GM19193 (cell line): ENCODE results near the gene ROCK2.

Experiments
- POLR2A ChIP-seq: IDR thresholded peaks from 4 replicates; pipeline ENCODE4 v1.6.1; 2011; ENCODE audit not compliant: insufficient read depth, insufficient read length; ENCODE audit errors: extremely low read depth

Gene ROCK2

GRCh38 chr2:11214770-11215169, 129.7 kb downstream of the ROCK2 start:
- TF ChIP-seq POLR2A: no peak

GRCh38 chr2:11213975-11214374, 130.5 kb downstream of the ROCK2 start:
- no peak for TF ChIP-seq POLR2A

GRCh38 chr2:11213090-11213638, 131.3 kb downstream of the ROCK2 start:
- TF ChIP-seq POLR2A: no peak

GRCh38 chr2:11212645-11213044, 131.8 kb downstream of the ROCK2 start:
- no peak for TF ChIP-seq POLR2A

GRCh38 chr2:11208083-11208482, 136.4 kb downstream of the ROCK2 start:
- no peak for TF ChIP-seq POLR2A

- TF ChIP-seq POLR2A: no peak
Measured at GRCh38 chr2:11203480-11203879, 141.0 kb downstream of the ROCK2 start.

GRCh38 chr2:11201969-11202368, 142.5 kb downstream of the ROCK2 start:
- no peak for TF ChIP-seq POLR2A

GRCh38 chr2:11200651-11201050, 143.8 kb downstream of the ROCK2 start:
- no peak for TF ChIP-seq POLR2A

GRCh38 chr2:11196246-11196645, 148.2 kb downstream of the ROCK2 start:
- TF ChIP-seq POLR2A: no peak

- TF ChIP-seq POLR2A: no peak
Measured at GRCh38 chr2:11187731-11188130, 156.7 kb downstream of the ROCK2 start.

GRCh38 chr2:11187083-11187619, 157.3 kb downstream of the ROCK2 start:
- no peak for TF ChIP-seq POLR2A

GRCh38 chr2:11186145-11186544, 158.3 kb downstream of the ROCK2 start:
- no peak for TF ChIP-seq POLR2A

GRCh38 chr2:11182951-11183350, 161.5 kb downstream of the ROCK2 start:
- TF ChIP-seq POLR2A: no peak

- no peak for TF ChIP-seq POLR2A
Measured at GRCh38 chr2:11180653-11181052, 163.8 kb downstream of the ROCK2 start.

GRCh38 chr2:11179899-11180298, 164.5 kb downstream of the ROCK2 start:
- TF ChIP-seq POLR2A: no peak

- TF ChIP-seq POLR2A: no peak
Measured at GRCh38 chr2:11179196-11179595, 165.2 kb downstream of the ROCK2 start.
